ENCODE results near the gene PCSK6. TPM values are rescaled to one million over a fixed set of nuclear protein-coding genes. Genes with fewer than 3 reads are reported as not detected.

Gene PCSK6
- total and polyA plus RNA-seq, 2 of the 8 experiments (the other 6 are each of a cell fraction or from before 2014, with no cell fraction given), result 1.9 to 4.0 TPM

DNA sequence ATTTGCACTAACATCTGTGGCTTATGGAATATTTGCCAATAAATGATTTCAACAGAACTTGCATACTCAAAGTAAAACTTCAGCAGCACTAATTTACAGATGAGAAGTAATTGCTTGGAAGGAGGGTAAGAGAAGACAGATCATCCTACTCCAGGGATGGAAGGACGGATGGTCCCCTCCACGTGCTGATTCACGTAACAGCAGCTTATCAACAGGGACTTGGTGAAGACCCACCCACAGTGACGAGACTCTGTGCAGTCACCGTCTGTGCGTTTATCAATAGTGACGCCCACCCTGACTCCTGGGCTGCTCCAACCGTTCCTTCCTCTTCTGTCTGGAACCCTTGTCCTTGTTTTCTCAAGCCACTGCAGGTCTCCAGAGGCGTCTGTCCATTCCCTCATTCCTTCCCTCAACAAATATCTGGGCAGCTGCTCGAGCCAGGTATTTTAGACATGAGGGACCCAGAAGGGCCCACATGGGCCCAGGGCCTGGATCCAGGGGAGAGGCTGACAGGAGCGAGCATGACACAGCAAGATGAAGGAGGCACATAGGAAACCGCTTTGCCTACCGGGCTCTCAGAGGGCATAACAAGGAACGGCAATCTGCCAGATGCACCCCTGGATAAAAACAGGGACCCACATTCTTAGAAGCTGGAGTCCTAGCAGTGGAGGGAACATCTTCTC, 33.3 kb downstream of the PCSK6 start (continued):
- TF ChIP-seq POU5F1 (IDR thresholded peaks at IDR 0.05; ENCODE audit: low read depth, low read length), result no peak

All from H1 (cell line).